Karpas-422 (cell line): Measurements from ENCODE around the gene MAN1A1. TPM values are rescaled to one million over a fixed set of nuclear protein-coding genes. Genes with fewer than 3 reads are reported as not detected.

Experiments used
- DNase-seq: peaks from one replicate; pipeline ENCODE4 v3.0.0-alpha.2; 2015
- H2AFZ ChIP-seq: fragments of 200-600 bp; sonication (generic); 2 replicates; pipeline ENCODE4 v1.6.1; 2014; ENCODE audit warnings: antibody characterized with exemption, low read length, mixed read lengths
- H3K27ac ChIP-seq: fragments of 200-600 bp; sonication (generic); 2 replicates; pipeline ENCODE4 v1.5.1; 2014; ENCODE audit warnings: mild to moderate bottlenecking, low read length, moderate library complexity
- H3K27me3 ChIP-seq: fragments of 200-600 bp; sonication (generic); 2 replicates; pipeline ENCODE4 v1.6.1; 2014; ENCODE audit warnings: low read length, mixed read lengths
- H3K36me3 ChIP-seq: fragments of 200-600 bp; sonication (generic); 2 replicates; pipeline ENCODE4 v1.6.1; 2014; ENCODE audit warnings: low read length, mixed read lengths; ENCODE audit not compliant: insufficient read depth
- H3K4me1 ChIP-seq: fragments of 200-600 bp; sonication (generic); 2 replicates; pipeline ENCODE4 v1.6.1; 2014; ENCODE audit warnings: mild to moderate bottlenecking, low read length, mixed read lengths
- H3K4me2 ChIP-seq: fragments of 200-600 bp; sonication (generic); 2 replicates; pipeline ENCODE4 v1.6.1; 2014; ENCODE audit warnings: low read length, low read depth, mild to moderate bottlenecking; ENCODE audit not compliant: poor library complexity, severe bottlenecking
- H3K4me3 ChIP-seq: fragments of 200-600 bp; sonication (generic); 2 replicates; pipeline ENCODE4 v1.5.1; 2014; ENCODE audit warnings: mild to moderate bottlenecking, antibody characterized with exemption, low read length, mixed read lengths
- H3K79me2 ChIP-seq: fragments of 200-600 bp; sonication (generic); 2 replicates; pipeline ENCODE4 v1.6.1; 2014; ENCODE audit warnings: mild to moderate bottlenecking, low read length, mixed read lengths
- H3K9ac ChIP-seq: fragments of 200-600 bp; sonication (generic); 2 replicates; pipeline ENCODE4 v1.6.0; 2014; ENCODE audit warnings: low read length
- H3K9me2 ChIP-seq: fragments of 200-600 bp; sonication (generic), shearing (Covaris generic); replicated peaks from 2 replicates; pipeline ENCODE4 v1.6.0; 2014; ENCODE audit warnings: mild to moderate bottlenecking, low read length, moderate library complexity; ENCODE audit not compliant: insufficient read depth
- H3K9me3 ChIP-seq: fragments of 300-700, 200-600 bp; sonication (generic); 2 replicates; pipeline ENCODE4 v1.6.1; 2014; ENCODE audit warnings: low read length, mixed read lengths
- H4K20me1 ChIP-seq: fragments of 200-600 bp; sonication (generic); 2 replicates; pipeline ENCODE4 v1.6.1; 2014; ENCODE audit warnings: mild to moderate bottlenecking, antibody characterized with exemption, low read length, low read depth; ENCODE audit not compliant: insufficient read depth
- total RNA-seq: library from RNA; depleted of rRNA; stranded (reverse); fragments of >200 nt; shearing (Covaris generic); gene quantifications from 2 replicates; pipeline ENCODE4 v1.2.3, GENCODE V29; 2014; ENCODE audit warnings: low replicate concordance

MAN1A1 gene
- total RNA-seq, 1 experiment from 2014 or later, result 0.48 TPM

DNA sequence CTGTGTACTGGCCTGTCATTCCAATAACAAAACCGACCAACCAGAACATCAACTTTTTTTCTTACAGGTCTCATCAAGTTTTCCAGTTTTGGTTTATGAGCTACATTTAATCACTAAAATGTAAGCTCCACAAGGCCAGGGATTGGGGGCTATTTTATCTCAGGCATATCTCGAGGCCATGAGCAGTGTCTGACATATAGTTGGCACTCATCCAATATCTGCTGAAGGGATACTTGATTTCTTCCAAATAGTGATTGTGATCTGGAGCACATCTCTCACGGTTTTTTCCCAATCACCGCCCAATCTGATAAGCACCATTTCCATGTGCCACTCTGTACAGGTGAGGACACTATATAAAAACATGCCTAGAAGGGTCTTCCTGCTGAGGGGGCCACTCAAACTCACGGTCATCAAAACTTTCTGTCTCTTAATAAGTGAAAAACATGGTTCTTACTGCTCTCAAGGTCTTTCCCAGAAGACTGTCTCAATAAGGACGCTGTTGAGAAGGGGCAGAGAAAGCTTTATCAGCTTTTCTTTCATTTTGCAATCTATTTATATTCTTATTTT, 65.5 kb downstream of the MAN1A1 start:
- H3K79me2 ChIP-seq, result no peaks in the 10 kb centered on the region
- H3K4me2 ChIP-seq, result no peak overlapping the region

DNA sequence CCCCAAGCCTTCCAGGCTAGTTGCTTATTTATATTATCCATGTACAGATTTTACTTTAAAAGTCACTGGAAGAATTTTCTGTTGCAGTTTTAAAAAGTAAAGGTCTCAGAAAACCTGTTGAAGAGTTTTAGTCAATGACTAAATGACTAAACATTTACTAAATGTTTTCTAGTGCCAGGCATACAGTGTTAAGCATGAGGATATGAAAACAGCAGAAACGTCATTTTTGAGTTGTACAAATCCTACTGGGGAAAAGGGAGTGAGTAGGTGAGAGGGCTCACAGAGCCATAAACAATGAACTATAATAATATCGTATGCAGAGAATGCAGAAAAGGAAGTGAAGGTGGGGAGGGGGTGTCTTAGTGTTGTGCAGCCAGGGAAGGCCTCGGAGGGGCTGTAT, 66.3 kb downstream of the MAN1A1 start:
- H3K79me2 ChIP-seq, result no peaks in the 10 kb centered on the region
- H3K4me2 ChIP-seq, result no peak overlapping the region
- H3K27ac ChIP-seq, result no peak overlapping the region
- no peaks in the 10 kb centered on the region for H3K36me3 ChIP-seq
- no peaks in the 10 kb centered on the region for H4K20me1 ChIP-seq
- H3K9me3 ChIP-seq, result no peaks in the 10 kb centered on the region
- no peak overlapping the region for H3K4me3 ChIP-seq
- H3K9me2 ChIP-seq, result no peaks in the 10 kb centered on the region
- H3K4me1 ChIP-seq, result no peaks in the 10 kb centered on the region
- H3K27me3 ChIP-seq, result 0 out of 2 replicates have a peak, but pooled peaks cover 4% of the 10 kb centered on the region
- H3K9ac ChIP-seq, result no peak overlapping the region
- no peak for DNase-seq
- H2AFZ ChIP-seq, result no peak overlapping the region

More for the DNA sequence above, 65.5 kb downstream of the MAN1A1 start:
- Histone ChIP-seq H3K9ac (no peak overlapping the region), H4K20me1 (no peaks in the 10 kb centered on the region), H3K9me3 (no peaks in the 10 kb centered on the region), H3K27ac (no peak overlapping the region), H3K36me3 (no peaks in the 10 kb centered on the region), H3K27me3 (0 out of 2 replicates have a peak, but pooled peaks cover 2% of the 10 kb centered on the region), H3K9me2 (no peaks in the 10 kb centered on the region), H2AFZ (no peak overlapping the region), H3K4me1 (no peaks in the 10 kb centered on the region), H3K4me3 (no peak overlapping the region)
- DNase-seq, result no peak

DNA sequence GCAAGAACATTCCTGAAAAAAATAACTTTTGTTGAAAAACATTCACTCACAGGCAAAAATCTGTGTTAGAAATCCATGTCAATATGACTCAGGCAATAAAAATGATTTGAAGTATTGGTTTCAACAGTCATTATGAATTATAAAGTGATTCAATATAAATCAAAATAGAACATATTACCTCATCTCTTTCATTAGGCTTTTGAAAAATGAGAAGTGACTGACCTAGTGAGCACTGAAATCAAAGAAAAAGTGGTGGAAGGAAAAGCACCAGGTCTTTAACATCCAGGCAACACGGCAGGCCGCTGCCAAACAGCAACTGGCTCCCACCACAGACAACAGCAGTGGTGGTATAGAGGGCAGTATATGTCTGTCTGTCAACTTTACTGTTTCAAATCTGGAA, 68.9 kb downstream of the MAN1A1 start:
- no peaks in the 10 kb centered on the region for H3K79me2 ChIP-seq
- no peak for DNase-seq
- no peak overlapping the region for H3K9ac ChIP-seq
- H3K27ac ChIP-seq, result no peak overlapping the region
- H3K4me1 ChIP-seq, result no peaks in the 10 kb centered on the region
- H3K9me3 ChIP-seq, result no peaks in the 10 kb centered on the region
- H3K9me2 ChIP-seq, result no peaks in the 10 kb centered on the region
- H3K4me2 ChIP-seq, result no peak overlapping the region
- 0 out of 2 replicates have a peak, but pooled peaks cover 2% of the 10 kb centered on the region for H3K27me3 ChIP-seq
- H2AFZ ChIP-seq, result no peak overlapping the region
- H3K4me3 ChIP-seq, result no peak overlapping the region
- H4K20me1 ChIP-seq, result no peaks in the 10 kb centered on the region
- H3K36me3 ChIP-seq, result no peaks in the 10 kb centered on the region

DNA sequence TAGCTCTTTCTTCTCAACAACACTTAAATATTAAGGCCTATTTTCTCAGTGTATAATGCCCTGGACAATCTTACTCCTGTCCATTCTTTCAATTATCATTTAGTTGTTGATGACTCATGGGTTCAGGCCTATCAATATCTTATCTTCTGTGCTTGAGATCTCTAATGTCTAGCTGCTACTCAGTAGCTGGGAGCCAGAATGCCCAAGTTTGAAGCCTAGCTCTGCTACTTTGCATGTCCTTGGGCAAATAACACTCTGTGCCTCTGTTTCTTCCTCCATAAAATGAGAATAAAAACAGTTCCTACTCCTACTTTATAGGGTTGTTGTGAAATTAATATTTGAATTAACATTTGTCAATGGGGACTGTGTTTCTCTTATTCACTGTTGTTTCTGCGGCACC, 69.5 kb downstream of the MAN1A1 start:
- H3K9ac ChIP-seq, result no peak overlapping the region
- no peak overlapping the region for H3K27ac ChIP-seq
- no peaks in the 10 kb centered on the region for H4K20me1 ChIP-seq
- no peaks in the 10 kb centered on the region for H3K4me1 ChIP-seq
- no peaks in the 10 kb centered on the region for H3K36me3 ChIP-seq
- no peak overlapping the region for H2AFZ ChIP-seq
- DNase-seq, result no peak
- H3K9me3 ChIP-seq, result no peaks in the 10 kb centered on the region
- H3K79me2 ChIP-seq, result no peaks in the 10 kb centered on the region
- H3K9me2 ChIP-seq, result no peaks in the 10 kb centered on the region
- no peak overlapping the region for H3K4me2 ChIP-seq
- H3K27me3 ChIP-seq, result 0 out of 2 replicates have a peak, but pooled peaks cover 2% of the 10 kb centered on the region
- no peak overlapping the region for H3K4me3 ChIP-seq

DNA sequence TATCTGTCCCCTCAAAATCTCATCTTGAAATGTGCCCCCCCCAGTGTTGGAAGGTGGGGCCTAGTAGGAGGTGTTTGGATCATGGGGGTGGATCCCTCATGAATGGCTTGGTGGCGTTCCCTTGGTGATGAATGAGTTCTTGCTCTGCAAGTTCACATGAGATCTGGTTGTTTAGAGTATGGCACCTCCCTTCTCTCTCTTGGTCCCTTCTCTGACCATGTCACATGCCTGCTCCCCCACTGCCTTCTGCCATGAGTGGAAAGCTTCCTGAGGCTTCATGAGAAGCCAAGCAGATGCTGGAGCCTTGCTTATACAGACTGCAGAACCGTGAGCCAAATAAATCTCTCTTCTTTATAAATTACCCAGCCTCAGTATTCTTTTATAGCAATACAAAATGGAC, 70.9 kb downstream of the MAN1A1 start:
- no peaks in the 10 kb centered on the region for H3K36me3 ChIP-seq

DNA sequence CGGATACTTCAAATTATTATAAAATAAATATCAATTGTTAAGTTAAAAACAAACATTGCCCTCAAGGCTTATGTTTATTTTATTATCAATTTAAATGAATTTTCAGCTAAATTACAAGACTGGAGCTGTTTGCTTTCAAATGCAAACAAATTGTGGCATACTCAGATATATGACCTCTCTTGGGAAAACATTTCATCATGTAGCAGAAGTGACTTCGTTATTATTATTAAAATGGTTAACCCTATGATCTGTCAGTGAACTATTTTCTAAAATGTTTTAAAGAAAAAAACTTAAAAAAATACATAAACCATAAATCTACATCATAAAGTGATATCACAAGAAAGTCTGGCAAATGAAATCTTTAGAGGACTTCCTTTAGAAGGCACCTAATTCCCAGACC, 72.5 kb downstream of the MAN1A1 start:
- Histone ChIP-seq H2AFZ (no peak overlapping the region), H4K20me1 (no peaks in the 10 kb centered on the region), H3K9me3 (no peaks in the 10 kb centered on the region), H3K4me1 (no peaks in the 10 kb centered on the region), H3K27me3 (0 out of 2 replicates have a peak, but pooled peaks cover 2% of the 10 kb centered on the region), H3K36me3 (no peaks in the 10 kb centered on the region), H3K79me2 (no peaks in the 10 kb centered on the region), H3K9ac (no peak overlapping the region), H3K27ac (no peak overlapping the region), H3K9me2 (no peaks in the 10 kb centered on the region), H3K4me2 (no peak overlapping the region), H3K4me3 (no peak overlapping the region)
- no peak for DNase-seq

More for the DNA sequence above, 70.9 kb downstream of the MAN1A1 start:
- Histone ChIP-seq H3K9ac (no peak overlapping the region), H3K4me1 (no peaks in the 10 kb centered on the region), H3K79me2 (no peaks in the 10 kb centered on the region), H3K4me2 (no peak overlapping the region), H3K27me3 (0 out of 2 replicates have a peak, but pooled peaks cover 2% of the 10 kb centered on the region), H3K9me2 (no peaks in the 10 kb centered on the region), H3K27ac (no peak overlapping the region), H3K9me3 (no peaks in the 10 kb centered on the region), H4K20me1 (no peaks in the 10 kb centered on the region), H2AFZ (no peak overlapping the region), H3K4me3 (no peak overlapping the region)
- DNase-seq, result no peak

DNA sequence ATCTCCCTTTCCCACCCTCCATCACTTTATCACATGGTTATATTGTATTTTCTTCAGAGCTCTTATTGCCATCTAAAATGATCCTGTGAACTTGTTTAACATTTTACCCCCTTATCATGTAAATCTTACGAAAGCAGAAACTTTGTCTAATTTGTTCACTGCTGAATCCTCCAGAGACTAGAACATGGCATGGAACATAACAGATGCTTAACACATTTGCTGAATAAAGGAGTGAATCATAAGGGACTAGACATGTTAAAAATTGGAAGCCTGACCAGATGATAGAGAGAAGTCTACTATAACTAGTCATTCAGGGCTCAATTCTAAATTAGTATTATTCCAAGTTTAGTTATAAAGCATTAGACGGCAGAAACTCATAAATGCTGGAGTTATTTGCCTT, 73.3 kb downstream of the MAN1A1 start:
- Histone ChIP-seq H3K79me2 (no peaks in the 10 kb centered on the region), H3K36me3 (no peaks in the 10 kb centered on the region), H3K27me3 (0 out of 2 replicates have a peak, but pooled peaks cover 2% of the 10 kb centered on the region), H3K9ac (no peak overlapping the region), H3K4me3 (no peak overlapping the region), H3K27ac (no peak overlapping the region), H3K4me2 (no peak overlapping the region), H4K20me1 (no peaks in the 10 kb centered on the region), H2AFZ (no peak overlapping the region), H3K9me2 (no peaks in the 10 kb centered on the region), H3K9me3 (no peaks in the 10 kb centered on the region), H3K4me1 (no peaks in the 10 kb centered on the region)
- no peak for DNase-seq

DNA sequence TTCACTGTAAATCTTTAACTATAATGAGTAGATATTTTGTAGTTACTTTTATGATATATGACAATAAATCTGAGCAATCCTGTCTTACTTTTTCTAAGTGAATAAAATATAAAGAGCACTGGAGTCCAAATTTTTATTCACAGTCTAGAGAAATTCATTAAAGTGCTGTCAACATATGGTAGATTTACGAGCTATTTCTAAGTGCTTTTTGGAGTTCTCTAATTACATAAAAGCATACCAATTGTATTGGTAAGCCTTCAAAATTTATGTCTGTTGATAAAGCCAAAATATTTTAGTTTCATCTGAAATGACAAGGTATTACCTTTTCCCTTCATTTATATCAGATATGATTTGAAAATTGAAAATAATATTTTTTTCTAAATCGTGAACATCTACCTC, 75.4 kb downstream of the MAN1A1 start:
- Histone ChIP-seq H3K27ac (no peak overlapping the region), H2AFZ (no peak overlapping the region), H3K9ac (no peak overlapping the region), H4K20me1 (no peaks in the 10 kb centered on the region), H3K36me3 (no peaks in the 10 kb centered on the region), H3K79me2 (no peaks in the 10 kb centered on the region), H3K9me2 (no peaks in the 10 kb centered on the region), H3K4me1 (no peaks in the 10 kb centered on the region), H3K9me3 (0 out of 2 replicates have a peak, but pooled peaks cover 3% of the 10 kb centered on the region), H3K4me2 (no peak overlapping the region), H3K27me3 (0 out of 2 replicates have a peak, but pooled peaks cover 2% of the 10 kb centered on the region), H3K4me3 (no peak overlapping the region)
- no peak for DNase-seq
